ENCODE results near the gene C3orf52.

C3orf52 gene

GRCh38 chr3:112117841-112118571 is 31.8 kb downstream of the C3orf52 start:
- TF ChIP-seq, protein P1, sequence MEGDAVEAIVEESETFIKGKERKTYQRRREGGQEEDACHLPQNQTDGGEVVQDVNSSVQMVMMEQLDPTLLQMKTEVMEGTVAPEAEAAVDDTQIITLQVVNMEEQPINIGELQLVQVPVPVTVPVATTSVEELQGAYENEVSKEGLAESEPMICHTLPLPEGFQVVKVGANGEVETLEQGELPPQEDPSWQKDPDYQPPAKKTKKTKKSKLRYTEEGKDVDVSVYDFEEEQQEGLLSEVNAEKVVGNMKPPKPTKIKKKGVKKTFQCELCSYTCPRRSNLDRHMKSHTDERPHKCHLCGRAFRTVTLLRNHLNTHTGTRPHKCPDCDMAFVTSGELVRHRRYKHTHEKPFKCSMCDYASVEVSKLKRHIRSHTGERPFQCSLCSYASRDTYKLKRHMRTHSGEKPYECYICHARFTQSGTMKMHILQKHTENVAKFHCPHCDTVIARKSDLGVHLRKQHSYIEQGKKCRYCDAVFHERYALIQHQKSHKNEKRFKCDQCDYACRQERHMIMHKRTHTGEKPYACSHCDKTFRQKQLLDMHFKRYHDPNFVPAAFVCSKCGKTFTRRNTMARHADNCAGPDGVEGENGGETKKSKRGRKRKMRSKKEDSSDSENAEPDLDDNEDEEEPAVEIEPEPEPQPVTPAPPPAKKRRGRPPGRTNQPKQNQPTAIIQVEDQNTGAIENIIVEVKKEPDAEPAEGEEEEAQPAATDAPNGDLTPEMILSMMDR (conservative IDR thresholded peaks at IDR 0.05; ENCODE audit: low read depth, low read length): peak; percentile 12
- no peak for DNase-seq (ENCODE audit: low read depth)
- H3K4me3 ChIP-seq (ENCODE audit: low read depth, low read length): no peak overlapping the region

DNA sequence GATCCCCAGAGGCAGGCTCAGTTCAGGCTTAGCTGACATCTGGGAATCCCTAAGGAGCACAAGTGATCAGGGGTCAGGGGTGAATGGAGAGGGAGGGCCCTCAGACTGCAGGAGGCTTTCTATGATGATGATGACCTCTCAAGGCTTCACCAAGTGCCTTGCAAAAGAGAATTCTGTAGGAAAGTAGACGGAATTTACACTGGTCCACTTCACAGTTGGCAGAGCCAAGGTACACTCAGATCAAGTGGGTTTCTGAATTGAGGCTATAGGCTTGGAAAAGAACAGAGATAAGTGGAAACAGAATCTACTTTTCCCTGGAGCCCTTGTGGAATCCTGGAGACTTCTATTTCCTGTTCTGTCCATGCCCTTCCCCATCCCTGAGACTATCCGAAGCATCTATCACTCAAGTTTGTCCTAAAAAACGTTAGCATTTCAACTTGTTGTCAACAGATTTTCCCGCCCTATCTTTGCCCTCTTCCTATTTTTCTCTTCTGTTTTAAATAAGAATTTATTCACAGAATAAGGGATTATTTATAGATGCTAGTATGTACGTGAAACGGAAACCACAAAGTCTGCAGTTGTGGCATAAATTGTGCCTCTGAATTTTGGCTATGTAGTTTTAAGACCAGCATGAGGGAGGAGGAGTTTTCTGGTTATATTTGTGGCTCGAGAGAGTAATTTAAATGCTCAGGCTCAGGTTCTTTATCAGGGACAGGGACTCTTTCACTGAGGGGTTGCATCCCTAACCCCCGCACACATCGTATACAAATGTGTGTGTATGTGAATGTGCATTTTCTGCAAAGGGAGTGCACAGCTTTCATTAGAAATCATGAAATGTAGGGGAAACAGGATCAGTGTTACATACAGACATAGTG is 34.0 kb downstream of the C3orf52 start:
- H3K4me3 ChIP-seq (ENCODE audit: low read depth, low read length): no peak overlapping the region
- DNase-seq (ENCODE audit: low read depth): no peak
- TF ChIP-seq, protein P1 (conservative IDR thresholded peaks at IDR 0.05; ENCODE audit: low read depth, low read length): no peak

- no peak for DNase-seq (ENCODE audit: low read depth)
- H3K4me3 ChIP-seq (ENCODE audit: low read depth, low read length): no peak overlapping the region
- TF ChIP-seq, protein P1 (conservative IDR thresholded peaks at IDR 0.05; ENCODE audit: low read depth, low read length): no peak
Observed at GRCh38 chr3:112121577-112122547, 35.7 kb downstream of the C3orf52 start.

GRCh38 chr3:112122870-112123269 is 36.7 kb downstream of the C3orf52 start:
- DNase-seq (ENCODE audit: low read depth): no peak
- no peak overlapping the region for H3K4me3 ChIP-seq (ENCODE audit: low read depth, low read length)
- TF ChIP-seq, protein P1 (conservative IDR thresholded peaks at IDR 0.05; ENCODE audit: low read depth, low read length): no peak

GRCh38 chr3:112123548-112123947 is 37.4 kb downstream of the C3orf52 start:
- no peak for DNase-seq (ENCODE audit: low read depth)
- TF ChIP-seq, protein P1 (conservative IDR thresholded peaks at IDR 0.05; ENCODE audit: low read depth, low read length): no peak
- H3K4me3 ChIP-seq (ENCODE audit: low read depth, low read length): no peak overlapping the region

- DNase-seq (ENCODE audit: low read depth): no peak
Observed at GRCh38 chr3:112124907-112125607, 38.9 kb downstream of the C3orf52 start.

More at GRCh38 chr3:112124907-112125607, 38.9 kb downstream of the C3orf52 start:
- TF ChIP-seq, protein P1 (conservative IDR thresholded peaks at IDR 0.05; ENCODE audit: low read depth, low read length): no peak
- no peak overlapping the region for H3K4me3 ChIP-seq (ENCODE audit: low read depth, low read length)

Measured in choroid plexus epithelial cell (primary cell).